SK-N-SH treated with all-trans-retinoic acid at 6 μM for 48 hours (cell line): ENCODE results near the gene POU2F3.

Experiments
- ATAC-seq: fragments of 200-7000 bp; cut with Tn5 transposase; 3 replicates; pipeline ENCODE4 v1.9.1; 2020; ENCODE audit warnings: mild to moderate bottlenecking, moderate library complexity
- ARNTL ChIP-seq: fragments of 450-650 bp; formaldehyde crosslinking; IDR thresholded peaks from 2 replicates; pipeline ENCODE4 v1.5.0; 2020; ENCODE audit warnings: low read depth, mild to moderate bottlenecking, moderate library complexity, borderline replicate concordance
- BACH2 ChIP-seq: fragments of 250-450 bp; sonication (Bioruptor Pico); IDR thresholded peaks from 2 replicates; pipeline ENCODE4 v1.9.0; 2021; ENCODE audit warnings: mild to moderate bottlenecking, borderline replicate concordance
- CREB5 ChIP-seq: fragments of 250-450 bp; sonication (Bioruptor Pico); IDR thresholded peaks from 2 replicates; pipeline ENCODE4 v1.5.1; 2020; ENCODE audit warnings: low read depth, mild to moderate bottlenecking, moderate library complexity
- CSDC2 ChIP-seq: fragments of 250-450 bp; sonication (Bioruptor Pico); IDR thresholded peaks from 2 replicates; pipeline ENCODE4 v1.5.0; 2020; ENCODE audit warnings: mild to moderate bottlenecking, moderate library complexity
- CSRNP3 ChIP-seq: fragments of 250-450 bp; sonication (Bioruptor Pico); IDR thresholded peaks from 2 replicates; pipeline ENCODE4 v1.5.1; 2021; ENCODE audit warnings: mild to moderate bottlenecking, moderate library complexity
- GLIS3 ChIP-seq: fragments of 250-450 bp; sonication (Bioruptor Pico); IDR thresholded peaks from 2 replicates; pipeline ENCODE4 v1.5.0; 2020; ENCODE audit warnings: mild to moderate bottlenecking, moderate library complexity
- ISL1 ChIP-seq: fragments of 250-450 bp; sonication (Bioruptor Pico); IDR thresholded peaks from 2 replicates; pipeline ENCODE4 v2.1.2; 2022; ENCODE audit warnings: mild to moderate bottlenecking, moderate library complexity
- OSR1 ChIP-seq: fragments of 250-450 bp; sonication (Bioruptor Pico); IDR thresholded peaks from 2 replicates; pipeline ENCODE4 v1.8.0; 2022; ENCODE audit warnings: moderate library complexity, mild to moderate bottlenecking, inconsistent platforms
- POU6F1 ChIP-seq: fragments of 250-450 bp; sonication (Bioruptor Pico); IDR thresholded peaks from 2 replicates; pipeline ENCODE4 v1.8.0; 2021; ENCODE audit warnings: low read depth, mild to moderate bottlenecking, moderate library complexity, borderline replicate concordance
- PPARA ChIP-seq: fragments of 250-450 bp; sonication (Bioruptor Pico); IDR thresholded peaks from 2 replicates; pipeline ENCODE4 v1.5.0; 2020; ENCODE audit warnings: mild to moderate bottlenecking, borderline replicate concordance
- RARB ChIP-seq: fragments of 250-450 bp; sonication (Bioruptor Pico); IDR thresholded peaks from 2 replicates; pipeline ENCODE4 v1.8.0; 2021; ENCODE audit warnings: mild to moderate bottlenecking, moderate library complexity
- SNAI2 ChIP-seq: fragments of 250-450 bp; sonication (Bioruptor Pico); IDR thresholded peaks from 2 replicates; pipeline ENCODE4 v1.5.0; 2020; ENCODE audit warnings: mild to moderate bottlenecking, moderate library complexity
- TCF4 ChIP-seq: fragments of 250-450 bp; sonication (Bioruptor Pico); IDR thresholded peaks from 2 replicates; pipeline ENCODE4 v1.8.0; 2021; ENCODE audit warnings: mild to moderate bottlenecking, moderate library complexity, borderline replicate concordance
- TOX ChIP-seq: fragments of 250-450 bp; sonication (Bioruptor Pico); IDR thresholded peaks from 2 replicates; pipeline ENCODE4 v1.8.0; 2021; ENCODE audit warnings: mild to moderate bottlenecking, moderate library complexity, borderline replicate concordance
- TSHZ2 ChIP-seq: fragments of 250-450 bp; sonication (Bioruptor Pico); IDR thresholded peaks from 2 replicates; pipeline ENCODE4 v1.5.0; 2020; ENCODE audit warnings: mild to moderate bottlenecking, moderate library complexity
- ZC3H10 ChIP-seq: fragments of 250-450 bp; sonication (Bioruptor Pico); IDR thresholded peaks from 2 replicates; pipeline ENCODE4 v1.5.1; 2021; ENCODE audit warnings: mild to moderate bottlenecking, moderate library complexity
- ZFP3 ChIP-seq: fragments of 250-450 bp; sonication (Bioruptor Pico); IDR thresholded peaks from 2 replicates; pipeline ENCODE4 v1.5.0; 2020; ENCODE audit warnings: mild to moderate bottlenecking, moderate library complexity
- ZFP30 ChIP-seq: fragments of 450-650 bp; formaldehyde crosslinking; IDR thresholded peaks from 2 replicates; pipeline ENCODE4 v1.5.0; 2022; ENCODE audit warnings: mild to moderate bottlenecking, moderate library complexity
- ZNF565 ChIP-seq: fragments of 450-650 bp; formaldehyde crosslinking; conservative IDR thresholded peaks from 2 replicates; pipeline ENCODE4 v1.5.0; 2020; ENCODE audit warnings: low read depth, mild to moderate bottlenecking, moderate library complexity
- ZNF8 ChIP-seq: fragments of 450-650 bp; formaldehyde crosslinking; IDR thresholded peaks from 2 replicates; pipeline ENCODE4 v1.5.0; 2020; ENCODE audit warnings: mild to moderate bottlenecking, moderate library complexity
- TF ChIP-seq, protein P1 (sequence below): fragments of 250-450 bp; sonication (Bioruptor Pico); IDR thresholded peaks from 2 replicates; pipeline ENCODE4 v1.8.0; 2020; ENCODE audit warnings: mild to moderate bottlenecking, moderate library complexity, borderline replicate concordance

Gene POU2F3

GRCh38 chr11:120256178-120256577 lies 16.2 kb downstream of the POU2F3 start:
- ATAC-seq, result no peak
- TF ChIP-seq ZNF8 (CRISPR knock-in tag), result no peak
- no peak for TF ChIP-seq TCF4 (CRISPR knock-in tag)
- TF ChIP-seq ZFP3 (CRISPR knock-in tag), result no peak
- TF ChIP-seq CSRNP3 (CRISPR knock-in tag), result no peak
- TF ChIP-seq ZFP30 (CRISPR knock-in tag), result no peak
- TF ChIP-seq PPARA (CRISPR knock-in tag), result no peak
- no peak for TF ChIP-seq RARB (CRISPR knock-in tag)
- TF ChIP-seq POU6F1 (CRISPR knock-in tag), result no peak
- TF ChIP-seq ZC3H10 (CRISPR knock-in tag), result no peak
- no peak for TF ChIP-seq ZNF565 (CRISPR knock-in tag)
- no peak for TF ChIP-seq OSR1 (CRISPR knock-in tag)
- no peak for TF ChIP-seq TOX (CRISPR knock-in tag)
- no peak for TF ChIP-seq BACH2 (CRISPR knock-in tag)
- TF ChIP-seq, all 23 proteins: peak for 0

GRCh38 chr11:120256779-120257178 lies 16.8 kb downstream of the POU2F3 start:
- ATAC-seq, result no peak
- no peak for TF ChIP-seq GLIS3 (CRISPR knock-in tag)
- no peak for TF ChIP-seq TOX (CRISPR knock-in tag)
- TF ChIP-seq, protein P1, sequence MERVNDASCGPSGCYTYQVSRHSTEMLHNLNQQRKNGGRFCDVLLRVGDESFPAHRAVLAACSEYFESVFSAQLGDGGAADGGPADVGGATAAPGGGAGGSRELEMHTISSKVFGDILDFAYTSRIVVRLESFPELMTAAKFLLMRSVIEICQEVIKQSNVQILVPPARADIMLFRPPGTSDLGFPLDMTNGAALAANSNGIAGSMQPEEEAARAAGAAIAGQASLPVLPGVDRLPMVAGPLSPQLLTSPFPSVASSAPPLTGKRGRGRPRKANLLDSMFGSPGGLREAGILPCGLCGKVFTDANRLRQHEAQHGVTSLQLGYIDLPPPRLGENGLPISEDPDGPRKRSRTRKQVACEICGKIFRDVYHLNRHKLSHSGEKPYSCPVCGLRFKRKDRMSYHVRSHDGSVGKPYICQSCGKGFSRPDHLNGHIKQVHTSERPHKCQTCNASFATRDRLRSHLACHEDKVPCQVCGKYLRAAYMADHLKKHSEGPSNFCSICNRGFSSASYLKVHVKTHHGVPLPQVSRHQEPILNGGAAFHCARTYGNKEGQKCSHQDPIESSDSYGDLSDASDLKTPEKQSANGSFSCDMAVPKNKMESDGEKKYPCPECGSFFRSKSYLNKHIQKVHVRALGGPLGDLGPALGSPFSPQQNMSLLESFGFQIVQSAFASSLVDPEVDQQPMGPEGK (CRISPR knock-in tag), result no peak
- no peak for TF ChIP-seq ZC3H10 (CRISPR knock-in tag)
- no peak for TF ChIP-seq ZNF8 (CRISPR knock-in tag)
- TF ChIP-seq SNAI2 (CRISPR knock-in tag), result no peak
- no peak for TF ChIP-seq CSDC2 (CRISPR knock-in tag)
- TF ChIP-seq RARB (CRISPR knock-in tag), result no peak
- TF ChIP-seq ARNTL (CRISPR knock-in tag), result no peak
- no peak for TF ChIP-seq ISL1 (CRISPR knock-in tag)
- no peak for TF ChIP-seq CREB5
- TF ChIP-seq POU6F1 (CRISPR knock-in tag), result no peak
- TF ChIP-seq BACH2 (CRISPR knock-in tag), result no peak
- no peak for TF ChIP-seq OSR1 (CRISPR knock-in tag)
- no peak for TF ChIP-seq CSRNP3 (CRISPR knock-in tag)
- no peak for TF ChIP-seq TCF4 (CRISPR knock-in tag)
- TF ChIP-seq TSHZ2 (CRISPR knock-in tag), result no peak
- TF ChIP-seq ZFP30 (CRISPR knock-in tag), result no peak
